ENCODE data around the gene NHSL1.

The NHSL1 gene

GRCh38 chr6:138512609-138513008 lies 13.3 kb upstream of the NHSL1 start:
- TF ChIP-seq ZNF426 (tag by site-specific recombination; IDR thresholded peaks at IDR 0.05) (no peak), ZNF280C (tag by site-specific recombination; IDR thresholded peaks at IDR 0.05) (no peak), ZNF341 (tag by site-specific recombination; IDR thresholded peaks at IDR 0.05; ENCODE audit: low read depth) (no peak)
- CTCF ChIA-PET, result interaction anchor here (0.7 to 6.0 kb wide), 5 partner anchors 12 to 396 kb away, joined by 4 to 125 read pairs (median 4); no protein-coding TSS in a partner anchor
- Histone ChIP-seq H3K27ac (ENCODE audit: extremely low read depth, low read depth, low read length) (no peak overlapping the region), H3K36me3 (ENCODE audit: control insufficient read depth in 2 of 2, insufficient read depth in 1 of 2, low read length in 2 of 2) (no peaks in the 10 kb centered on the region), H3K9me3 (ENCODE audit: control insufficient read depth, insufficient read depth, low read depth, low read length) (no peaks in the 10 kb centered on the region), H3K4me1 (ENCODE audit: control insufficient read depth, insufficient read depth, low read length) (no peaks in the 10 kb centered on the region), H3K4me3 (ENCODE audit: low read depth, low read length) (no peak overlapping the region)
- POLR2A ChIA-PET, result no interaction called here

- ChIA-PET POLR2A (no interaction called here), CTCF (interaction anchor here (0.6 to 6.0 kb wide), 26 partner anchors 10 to 394 kb away, joined by 3 to 125 read pairs (median 4); partner anchors contain the start of gene NHSL1)
- Histone ChIP-seq H3K4me1 (ENCODE audit: control insufficient read depth, insufficient read depth, low read length) (peaks cover 2% of the 10 kb centered on the region; the same call in 1 of the 2 replicates), H3K36me3 (ENCODE audit: control insufficient read depth in 2 of 2, insufficient read depth in 1 of 2, low read length in 2 of 2) (no peaks in the 10 kb centered on the region), H3K9me3 (ENCODE audit: control insufficient read depth, insufficient read depth, low read depth, low read length) (no peaks in the 10 kb centered on the region), H3K4me3 (ENCODE audit: low read depth, low read length) (no peak overlapping the region), H3K27ac (ENCODE audit: extremely low read depth, low read depth, low read length) (no peak overlapping the region)
- TF ChIP-seq ZNF654 (tag by site-specific recombination; IDR thresholded peaks at IDR 0.05; ENCODE audit: low read depth) (no peak), ZNF830 (tag by site-specific recombination; IDR thresholded peaks at IDR 0.05; ENCODE audit: low read depth) (no peak), ZBTB49 (tag by site-specific recombination; IDR thresholded peaks at IDR 0.05; ENCODE audit: low read depth) (no peak), ZNF311 (tag by site-specific recombination; IDR thresholded peaks at IDR 0.05; ENCODE audit: borderline replicate concordance) (no peak), ZNF391 (tag by site-specific recombination; IDR thresholded peaks at IDR 0.05; ENCODE audit: borderline replicate concordance, low read depth) (no peak), ZNF777 (tag by site-specific recombination; IDR thresholded peaks at IDR 0.05; ENCODE audit: borderline replicate concordance) (no peak), ZNF555 (tag by site-specific recombination; conservative IDR thresholded peaks at IDR 0.05) (no peak), ZNF23 (tag by site-specific recombination; IDR thresholded peaks at IDR 0.05; ENCODE audit: borderline replicate concordance) (no peak), SETDB1 (IDR thresholded peaks at IDR 0.05; ENCODE audit: insufficient read length, low read length) (no peak), BCL6B (tag by site-specific recombination; IDR thresholded peaks at IDR 0.05) (no peak)
Measured at GRCh38 chr6:138510093-138510492, 10.8 kb upstream of the NHSL1 start.

GRCh38 chr6:138509371-138509770 lies 10.1 kb upstream of the NHSL1 start:
- ChIA-PET CTCF (interaction anchor here (0.6 to 6.0 kb wide), 58 partner anchors 8 to 1221 kb away, joined by 3 to 125 read pairs (median 4); partner anchors contain the start of gene NHSL1), POLR2A (no interaction called here)
- Histone ChIP-seq H3K27ac (ENCODE audit: extremely low read depth, low read depth, low read length) (no peak overlapping the region), H3K4me3 (ENCODE audit: low read depth, low read length) (no peak overlapping the region), H3K4me1 (ENCODE audit: control insufficient read depth, insufficient read depth, low read length) (peaks cover 4% of the 10 kb centered on the region; the same call in 1 of the 2 replicates), H3K36me3 (ENCODE audit: control insufficient read depth in 2 of 2, insufficient read depth in 1 of 2, low read length in 2 of 2) (no peaks in the 10 kb centered on the region), H3K9me3 (ENCODE audit: control insufficient read depth, insufficient read depth, low read depth, low read length) (no peaks in the 10 kb centered on the region)
- TF ChIP-seq ELK4 (IDR thresholded peaks at IDR 0.05; ENCODE audit: borderline replicate concordance, low read depth, low read length) (no peak), ZNF362 (tag by site-specific recombination; IDR thresholded peaks at IDR 0.05) (0 out of 2 replicates have a peak, but pooled peaks have one; percentile 18), HIC1 (tag by site-specific recombination; IDR thresholded peaks at IDR 0.05) (no peak), CTCF (tag by site-specific recombination; IDR thresholded peaks at IDR 0.05) (peak; percentile 56; the same call in 1 of the 2 replicates), ZNF654 (tag by site-specific recombination; IDR thresholded peaks at IDR 0.05; ENCODE audit: low read depth) (peak; percentile 91)
